ENCODE data around the gene TBC1D1. TPM values are rescaled to one million over a fixed set of nuclear protein-coding genes. Genes with fewer than 3 reads are reported as not detected.

TBC1D1 gene
- total RNA-seq, 2 donors from 2014 or later = 23.3 to 28.7 TPM

DNA sequence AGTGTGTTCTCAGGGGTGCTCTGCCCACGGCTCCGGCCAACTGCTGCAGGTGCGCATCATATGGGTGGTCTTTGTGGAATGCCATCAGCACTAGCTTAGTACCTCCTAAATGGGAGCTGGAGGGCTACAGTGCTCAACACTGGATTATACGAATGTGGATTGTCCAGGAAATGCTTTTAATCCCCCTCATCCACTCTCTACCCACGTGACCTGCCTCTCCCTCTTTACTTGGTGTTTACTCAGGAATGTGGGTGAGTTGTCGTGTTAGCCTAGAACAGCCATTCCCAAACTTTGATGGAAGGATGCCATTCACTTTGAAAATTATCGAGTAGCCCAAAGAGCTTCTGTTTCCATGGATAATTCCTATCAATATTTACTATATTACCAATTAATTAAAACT is 220.1 kb downstream of the TBC1D1 start:
- no peak for ATAC-seq

DNA sequence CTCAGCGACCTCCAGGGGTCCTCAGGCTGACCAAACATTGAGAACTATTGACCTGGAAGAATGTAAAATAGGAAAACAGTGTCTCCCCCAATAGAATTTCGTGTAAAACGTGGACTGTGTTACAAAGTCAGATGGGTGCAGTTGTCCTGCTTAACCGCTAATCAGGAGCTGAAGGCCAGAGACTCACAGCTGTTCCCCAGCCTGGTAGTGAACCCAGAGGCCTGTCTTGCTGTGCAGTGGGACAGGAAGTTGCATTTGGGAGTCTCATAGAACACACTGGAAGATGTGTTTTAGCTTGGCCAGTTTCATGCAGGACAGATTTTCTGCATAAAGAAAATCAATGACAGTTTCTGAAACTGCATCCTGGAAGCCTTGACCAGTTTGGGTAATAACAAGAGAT is 220.8 kb downstream of the TBC1D1 start:
- no peaks in the 10 kb centered on the region for H3K27me3 ChIP-seq
- WGBS, 2 donors = 52 to 56% methylated on average over 4 of the region's 4 CpGs
- peak in 2 of 4 donors; percentile 28 to 40 for DNase-seq

More for the DNA sequence above, 220.1 kb downstream of the TBC1D1 start:
- TF ChIP-seq, protein P1, sequence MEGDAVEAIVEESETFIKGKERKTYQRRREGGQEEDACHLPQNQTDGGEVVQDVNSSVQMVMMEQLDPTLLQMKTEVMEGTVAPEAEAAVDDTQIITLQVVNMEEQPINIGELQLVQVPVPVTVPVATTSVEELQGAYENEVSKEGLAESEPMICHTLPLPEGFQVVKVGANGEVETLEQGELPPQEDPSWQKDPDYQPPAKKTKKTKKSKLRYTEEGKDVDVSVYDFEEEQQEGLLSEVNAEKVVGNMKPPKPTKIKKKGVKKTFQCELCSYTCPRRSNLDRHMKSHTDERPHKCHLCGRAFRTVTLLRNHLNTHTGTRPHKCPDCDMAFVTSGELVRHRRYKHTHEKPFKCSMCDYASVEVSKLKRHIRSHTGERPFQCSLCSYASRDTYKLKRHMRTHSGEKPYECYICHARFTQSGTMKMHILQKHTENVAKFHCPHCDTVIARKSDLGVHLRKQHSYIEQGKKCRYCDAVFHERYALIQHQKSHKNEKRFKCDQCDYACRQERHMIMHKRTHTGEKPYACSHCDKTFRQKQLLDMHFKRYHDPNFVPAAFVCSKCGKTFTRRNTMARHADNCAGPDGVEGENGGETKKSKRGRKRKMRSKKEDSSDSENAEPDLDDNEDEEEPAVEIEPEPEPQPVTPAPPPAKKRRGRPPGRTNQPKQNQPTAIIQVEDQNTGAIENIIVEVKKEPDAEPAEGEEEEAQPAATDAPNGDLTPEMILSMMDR (IDR thresholded peaks at IDR 0.05) = no peak
- TF ChIP-seq POLR2A (IDR thresholded peaks at IDR 0.05) = no peak
- H3K4me3 ChIP-seq = no peak overlapping the region
- no peaks in the 10 kb centered on the region for H3K9me3 ChIP-seq
- peaks cover 29% of the 10 kb centered on the region for H3K4me1 ChIP-seq
- no peaks in the 10 kb centered on the region for H3K27me3 ChIP-seq
- 90 to 93% methylated on average over 7 of the region's 7 CpGs for whole genome bisulfite sequencing, 2 donors
- DNase-seq = no peak
- no peak overlapping the region for H3K27ac ChIP-seq
- no peaks in the 10 kb centered on the region for H3K36me3 ChIP-seq (replicated peaks in 1 of 2; ENCODE audit: insufficient read depth in 1 of 2, low read depth in 2 of 2)
- intact Hi-C loops (cut with DNase I) = no loop called here

DNA sequence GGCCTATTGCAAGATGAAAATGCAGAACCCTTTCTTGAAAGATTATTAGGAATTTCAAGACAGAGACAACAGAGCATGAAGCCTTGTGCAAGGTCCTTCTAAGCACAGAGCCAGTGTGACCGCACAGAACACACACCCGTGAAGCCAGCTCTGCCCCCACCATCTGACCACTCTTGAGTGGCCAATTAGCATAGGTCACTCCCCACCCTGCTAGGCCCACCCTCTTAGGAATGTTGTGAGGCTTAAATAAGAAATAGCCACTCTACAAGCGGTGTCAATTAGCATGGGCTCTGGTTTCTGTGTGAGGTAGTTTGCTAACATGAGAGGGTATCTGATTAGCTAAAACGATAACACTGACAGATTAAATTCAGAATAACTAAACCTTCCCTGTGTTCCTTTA is 222.2 kb downstream of the TBC1D1 start:
- intact Hi-C loops (cut with DNase I) = no loop called here
- H3K27me3 ChIP-seq = no peaks in the 10 kb centered on the region
- WGBS, 2 donors = 66 to 77% methylated on average over 4 of the region's 4 CpGs
- no peak overlapping the region for H3K27ac ChIP-seq
- DNase-seq (no peak), ATAC-seq (no peak)
- no peak for TF ChIP-seq POLR2A (IDR thresholded peaks at IDR 0.05)
- TF ChIP-seq, protein P1 (IDR thresholded peaks at IDR 0.05) = no peak
- no peaks in the 10 kb centered on the region for H3K9me3 ChIP-seq
- no peak overlapping the region for H3K4me3 ChIP-seq
- peaks cover 43% of the 10 kb centered on the region for H3K4me1 ChIP-seq
- no peaks in the 10 kb centered on the region for H3K36me3 ChIP-seq (replicated peaks in 1 of 2; ENCODE audit: insufficient read depth in 1 of 2, low read depth in 2 of 2)

More for the DNA sequence above, 220.8 kb downstream of the TBC1D1 start:
- TF ChIP-seq, protein P1 (IDR thresholded peaks at IDR 0.05) = peak in 1 of 7 experiments; percentile 5
- no peak for TF ChIP-seq POLR2A (IDR thresholded peaks at IDR 0.05)
- intact Hi-C loops (cut with DNase I) = no loop called here
- no peak for ATAC-seq
- Histone ChIP-seq H3K36me3 (replicated peaks in 1 of 2; ENCODE audit: insufficient read depth in 1 of 2, low read depth in 2 of 2) (no peaks in the 10 kb centered on the region), H3K9me3 (no peaks in the 10 kb centered on the region), H3K4me3 (no peak overlapping the region), H3K4me1 (peaks cover 35% of the 10 kb centered on the region), H3K27ac (no peak overlapping the region)

DNA sequence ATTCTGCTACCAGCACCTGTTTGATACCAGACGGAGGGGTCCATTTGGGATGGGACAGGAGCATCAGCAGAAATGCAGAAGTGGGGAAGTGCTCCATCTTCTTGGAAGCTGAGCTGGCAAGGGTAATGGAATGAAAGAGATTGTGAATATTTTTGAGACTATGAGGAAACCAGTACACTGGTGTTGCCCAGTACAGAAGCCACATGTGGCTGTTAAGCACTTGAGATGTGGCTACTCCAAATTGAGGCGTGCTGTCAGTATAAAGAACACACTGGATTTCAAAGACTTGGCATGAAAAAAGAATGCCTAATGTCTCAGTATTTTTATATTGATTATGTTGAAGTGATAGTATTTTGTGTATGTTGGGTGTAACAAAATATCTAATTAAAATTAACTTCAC is 222.7 kb downstream of the TBC1D1 start:
- no peak for DNase-seq
- Histone ChIP-seq H3K9me3 (no peaks in the 10 kb centered on the region), H3K27ac (no peak overlapping the region), H3K36me3 (replicated peaks in 1 of 2; ENCODE audit: insufficient read depth in 1 of 2, low read depth in 2 of 2) (no peaks in the 10 kb centered on the region), H3K4me3 (no peak overlapping the region), H3K4me1 (peaks cover 43% of the 10 kb centered on the region), H3K27me3 (no peaks in the 10 kb centered on the region)
- WGBS, 2 donors = 96 to 98% methylated on average over 2 of the region's 2 CpGs
- intact Hi-C loops (cut with DNase I) = no loop called here
- ATAC-seq = no peak
- TF ChIP-seq, protein P1 (IDR thresholded peaks at IDR 0.05) = no peak
- no peak for TF ChIP-seq POLR2A (IDR thresholded peaks at IDR 0.05)

DNA sequence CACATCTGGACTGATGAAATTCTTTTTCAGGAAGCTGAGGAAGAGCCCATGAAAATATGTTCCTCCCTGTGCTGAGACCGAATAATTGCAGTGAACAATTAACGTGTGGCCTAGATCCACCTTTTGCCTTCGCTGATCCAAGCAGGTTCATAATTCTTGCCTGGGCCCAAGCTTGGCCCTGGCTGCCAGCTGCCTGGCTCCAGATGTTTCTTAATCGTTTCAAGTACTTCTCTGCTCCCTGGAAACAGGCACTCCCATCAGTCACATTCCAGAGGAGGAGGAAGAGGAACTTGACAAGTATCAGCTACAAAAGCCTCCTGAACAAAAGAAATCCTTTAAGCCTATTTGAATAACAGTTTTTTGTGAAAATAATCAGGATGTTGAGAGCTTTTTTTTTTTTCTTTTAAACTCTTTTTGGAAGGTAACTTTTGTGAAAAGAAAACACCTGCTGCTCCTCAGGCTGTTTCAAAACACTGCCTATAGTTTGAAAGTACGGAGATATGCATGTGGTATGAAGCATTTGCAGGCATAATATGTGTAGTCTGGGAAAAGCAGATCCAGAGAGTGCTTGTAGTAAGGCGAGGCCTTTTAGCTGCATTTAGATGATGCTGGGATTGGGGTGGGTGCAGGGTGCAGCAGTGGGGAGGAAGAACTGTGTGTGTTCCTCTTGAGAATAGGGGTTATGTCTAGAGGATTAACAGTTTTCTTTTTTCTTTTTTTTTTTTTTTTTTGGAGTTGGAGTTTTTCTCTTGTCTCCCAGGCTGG is 223.7 kb downstream of the TBC1D1 start:
- ATAC-seq (no peak), DNase-seq (no peak)
- TF ChIP-seq, protein P1 (IDR thresholded peaks at IDR 0.05) = no peak
- TF ChIP-seq POLR2A (IDR thresholded peaks at IDR 0.05) = no peak
- Histone ChIP-seq H3K9me3 (no peaks in the 10 kb centered on the region), H3K36me3 (replicated peaks in 1 of 2; ENCODE audit: insufficient read depth in 1 of 2, low read depth in 2 of 2) (no peaks in the 10 kb centered on the region), H3K27ac (no peak overlapping the region), H3K4me1 (peaks cover 40% of the 10 kb centered on the region), H3K4me3 (no peak overlapping the region), H3K27me3 (no peaks in the 10 kb centered on the region)
- WGBS, 2 donors = 71 to 75% methylated on average over 6 of the region's 6 CpGs
- intact Hi-C loops (cut with DNase I) = no loop called here

All from body of pancreas (tissue), 4 donors.